Esophagus muscularis mucosa (tissue), 4 donors: ENCODE measurements around the gene BICRA. TPM values are rescaled to one million over a fixed set of nuclear protein-coding genes. Genes with fewer than 3 reads are reported as not detected.

ENCODE experiments used
- DNase-seq: peaks from one replicate; pipeline ENCODE4 v3.0.0-alpha.2; 2017; ENCODE audit errors: extremely low spot score
- H3K27ac ChIP-seq, 4 donors: fragments of 200-600 bp; sonication (generic); replicated peaks in 1 of 4; 1 replicate in 3 of 4; 2 replicates in 1 of 4; pipeline ENCODE4 v1.5.1; 2016 to 2019; ENCODE audit warnings: mild to moderate bottlenecking in 1 of 4
- H3K27me3 ChIP-seq, 4 donors: fragments of 200-600 bp; sonication (generic); one replicate each; pipeline versions ENCODE4 v1.5.1 to v1.6.0; 2016 to 2019
- H3K36me3 ChIP-seq, 4 donors: fragments of 200-600 bp; sonication (generic); one replicate each; pipeline ENCODE4 v1.5.1; 2016 to 2019
- H3K4me1 ChIP-seq, 4 donors: fragments of 200-600 bp; sonication (generic); one replicate each; pipeline ENCODE4 v1.5.1; 2016 to 2019
- H3K4me3 ChIP-seq, 4 donors: fragments of 200-600 bp; sonication (generic); 1 replicate in 2 of 4; 2 replicates in 2 of 4; pipeline ENCODE4 v1.5.1; 2016 to 2019; ENCODE audit warnings: mild to moderate bottlenecking in 4 of 4, moderate library complexity in 1 of 4
- H3K9me3 ChIP-seq, 4 donors: fragments of 200-600 bp; sonication (generic); 1 replicate in 3 of 4; 2 replicates in 1 of 4; pipeline ENCODE4 v1.5.1; 2016 to 2019
- EP300 ChIP-seq: sonication (generic); formaldehyde crosslinking; IDR thresholded peaks from one replicate; pipeline ENCODE4 v1.6.1; 2017; ENCODE audit warnings: antibody characterized with exemption
- POLR2A ChIP-seq: fragments of 450-650 bp; IDR thresholded peaks from one replicate; pipeline ENCODE4 v1.6.1; 2017; ENCODE audit warnings: antibody characterized with exemption, moderate library complexity, mild to moderate bottlenecking, low read depth
- POLR2AphosphoS5 ChIP-seq, 2 donors: sonication (generic); formaldehyde crosslinking; IDR thresholded peaks; one replicate each; pipeline ENCODE4 v1.6.1; 2017; ENCODE audit warnings: antibody characterized with exemption in 2 of 2
- WGBS: methylation state at CpG from one replicate; pipeline ENCODE4 v1.1.5; 2018; 5-methylcytosine and 5-hydroxymethylcytosine counted together
- intact Hi-C: fragments of 100-400 bp; cut with DNase I; formaldehyde crosslinking; loops from one replicate; pipeline ENCODE4 v1.15.1; 2023
- total RNA-seq, 4 donors: library from RNA; depleted of rRNA; stranded (reverse); fragments of >200 nt; gene quantifications; one replicate each; pipeline versions ENCODE4 v1.1.0 to v1.2.1, GENCODE V29; 2016
- TF ChIP-seq, protein P1 (sequence below), 3 experiments: fragments of 200-600 bp in 2 of 3; fragments of 450-650 bp in 1 of 3; sonication (generic) in 2 of 3; IDR thresholded peaks; one replicate each; pipeline ENCODE4 v1.5.1; 2017 to 2019; ENCODE audit warnings: antibody characterized with exemption in 3 of 3, mild to moderate bottlenecking in 2 of 3, moderate library complexity in 1 of 3

BICRA gene
- total RNA-seq, 4 donors from 2014 or later: 10.9 to 15.0 (median 13.8) TPM

DNA sequence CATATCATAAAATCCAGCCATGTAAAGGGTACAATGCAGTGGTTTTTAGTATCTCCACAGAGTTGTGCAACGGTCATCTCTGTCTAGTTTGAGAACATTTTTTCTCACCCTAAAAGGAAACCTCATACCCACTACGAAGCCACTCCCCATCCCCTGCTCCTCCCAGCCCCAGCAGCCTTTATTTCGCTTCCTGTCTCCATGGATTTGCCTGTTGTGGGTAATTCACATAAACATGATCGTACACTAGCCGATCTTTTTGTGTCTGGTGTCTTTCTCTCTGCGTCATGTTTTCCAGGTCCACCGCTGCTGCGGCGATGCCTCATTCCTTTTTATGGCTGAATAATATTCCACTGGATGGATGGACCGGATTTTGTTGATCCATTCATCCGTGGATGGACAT lies 28.6 kb downstream of the BICRA start:
- DNase-seq: no peak

DNA sequence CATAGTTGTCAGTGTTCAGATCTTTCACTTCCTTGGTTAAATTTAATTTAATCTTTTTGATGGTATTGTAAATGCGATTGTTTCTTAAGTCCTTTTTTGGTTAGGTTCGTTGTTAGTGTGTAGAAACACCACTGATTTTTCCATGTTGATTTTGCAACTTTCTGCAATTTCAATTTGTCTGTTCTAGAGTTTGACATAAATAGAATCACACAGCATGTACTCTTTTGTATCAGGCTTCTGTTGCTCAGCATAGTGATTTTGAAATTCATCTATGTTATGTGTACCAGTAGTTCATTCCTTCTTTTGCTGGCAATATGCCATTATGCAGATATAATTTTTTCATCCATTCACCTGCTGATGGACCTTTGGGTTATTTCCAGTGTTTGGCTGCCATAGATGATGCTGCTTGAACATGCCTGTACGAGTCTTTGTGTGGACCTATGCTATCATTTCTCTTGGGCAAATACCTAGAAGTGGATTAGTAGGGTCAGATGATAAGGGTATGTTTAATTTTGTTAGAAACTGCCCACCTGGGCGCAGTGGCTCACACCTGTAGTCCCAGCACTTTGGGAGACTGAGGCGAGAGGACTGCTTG lies 33.1 kb downstream of the BICRA start:
- intact Hi-C loops: no loop called here
- H3K27ac ChIP-seq: no peak overlapping the region
- WGBS: 85% methylated on average over 5 of the region's 5 CpGs
- no peaks in the 10 kb centered on the region for H3K27me3 ChIP-seq
- no peak overlapping the region for H3K4me3 ChIP-seq
- peaks cover 19 to 63% (median 60%) of the 10 kb centered on the region in 4 donors for H3K4me1 ChIP-seq
- TF ChIP-seq, protein P1, sequence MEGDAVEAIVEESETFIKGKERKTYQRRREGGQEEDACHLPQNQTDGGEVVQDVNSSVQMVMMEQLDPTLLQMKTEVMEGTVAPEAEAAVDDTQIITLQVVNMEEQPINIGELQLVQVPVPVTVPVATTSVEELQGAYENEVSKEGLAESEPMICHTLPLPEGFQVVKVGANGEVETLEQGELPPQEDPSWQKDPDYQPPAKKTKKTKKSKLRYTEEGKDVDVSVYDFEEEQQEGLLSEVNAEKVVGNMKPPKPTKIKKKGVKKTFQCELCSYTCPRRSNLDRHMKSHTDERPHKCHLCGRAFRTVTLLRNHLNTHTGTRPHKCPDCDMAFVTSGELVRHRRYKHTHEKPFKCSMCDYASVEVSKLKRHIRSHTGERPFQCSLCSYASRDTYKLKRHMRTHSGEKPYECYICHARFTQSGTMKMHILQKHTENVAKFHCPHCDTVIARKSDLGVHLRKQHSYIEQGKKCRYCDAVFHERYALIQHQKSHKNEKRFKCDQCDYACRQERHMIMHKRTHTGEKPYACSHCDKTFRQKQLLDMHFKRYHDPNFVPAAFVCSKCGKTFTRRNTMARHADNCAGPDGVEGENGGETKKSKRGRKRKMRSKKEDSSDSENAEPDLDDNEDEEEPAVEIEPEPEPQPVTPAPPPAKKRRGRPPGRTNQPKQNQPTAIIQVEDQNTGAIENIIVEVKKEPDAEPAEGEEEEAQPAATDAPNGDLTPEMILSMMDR (IDR thresholded peaks at IDR 0.05): no peak
- TF ChIP-seq EP300 (no peak), POLR2AphosphoS5 (IDR thresholded peaks at IDR 0.05) (no peak), POLR2A (no peak)
- no peaks in the 10 kb centered on the region for H3K9me3 ChIP-seq
- no peak for DNase-seq
- peaks cover 0 to 9% (median 1%) of the 10 kb centered on the region in 4 donors for H3K36me3 ChIP-seq

More for the DNA sequence above, 28.6 kb downstream of the BICRA start:
- no peaks in the 10 kb centered on the region for H3K36me3 ChIP-seq
- peak overlapping the region; percentile 62 to 76 (median 70) for H3K27ac ChIP-seq
- no peak overlapping the region for H3K4me3 ChIP-seq
- no peaks in the 10 kb centered on the region for H3K9me3 ChIP-seq
- peaks cover 26 to 50% (median 45%) of the 10 kb centered on the region in 4 donors for H3K4me1 ChIP-seq
- WGBS: 89% methylated on average over 10 of the region's 11 CpGs
- intact Hi-C loops: no loop called here
- TF ChIP-seq EP300: no peak
- TF ChIP-seq, protein P1 (IDR thresholded peaks at IDR 0.05): no peak
- no peak for TF ChIP-seq POLR2AphosphoS5 (IDR thresholded peaks at IDR 0.05)
- TF ChIP-seq POLR2A: no peak
- no peaks in the 10 kb centered on the region for H3K27me3 ChIP-seq

DNA sequence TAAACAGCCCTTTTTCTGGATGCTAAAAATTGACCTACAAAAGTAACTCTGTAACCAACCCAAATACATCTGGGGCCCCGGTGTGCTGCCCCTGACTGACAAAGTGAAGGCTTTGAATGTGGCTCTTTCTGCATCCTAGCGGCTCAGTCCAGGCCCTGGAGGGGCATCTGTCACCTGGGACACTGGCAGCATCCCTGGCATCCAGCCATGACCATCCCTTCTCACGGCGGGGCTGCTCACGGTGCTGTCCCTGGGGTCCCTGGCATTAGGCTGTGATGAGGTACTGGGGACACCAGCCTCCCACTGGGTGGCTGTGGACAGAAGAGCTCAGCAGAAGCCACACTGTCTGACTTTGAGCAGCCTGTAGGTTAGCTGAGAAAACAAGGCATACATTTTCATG lies 34.3 kb downstream of the BICRA start:
- peaks cover 12 to 58% (median 53%) of the 10 kb centered on the region in 4 donors for H3K4me1 ChIP-seq
- WGBS: 81% methylated on average over 3 of the region's 5 CpGs
- no peak overlapping the region for H3K4me3 ChIP-seq
- DNase-seq: no peak
- TF ChIP-seq POLR2AphosphoS5 (IDR thresholded peaks at IDR 0.05) (no peak), POLR2A (no peak), EP300 (no peak)
- TF ChIP-seq, protein P1 (IDR thresholded peaks at IDR 0.05): no peak
- H3K36me3 ChIP-seq: peaks cover 0 to 9% (median 1%) of the 10 kb centered on the region in 4 donors
- H3K27me3 ChIP-seq: no peaks in the 10 kb centered on the region
- H3K27ac ChIP-seq: no peak overlapping the region
- intact Hi-C loops: no loop called here
- no peaks in the 10 kb centered on the region for H3K9me3 ChIP-seq

DNA sequence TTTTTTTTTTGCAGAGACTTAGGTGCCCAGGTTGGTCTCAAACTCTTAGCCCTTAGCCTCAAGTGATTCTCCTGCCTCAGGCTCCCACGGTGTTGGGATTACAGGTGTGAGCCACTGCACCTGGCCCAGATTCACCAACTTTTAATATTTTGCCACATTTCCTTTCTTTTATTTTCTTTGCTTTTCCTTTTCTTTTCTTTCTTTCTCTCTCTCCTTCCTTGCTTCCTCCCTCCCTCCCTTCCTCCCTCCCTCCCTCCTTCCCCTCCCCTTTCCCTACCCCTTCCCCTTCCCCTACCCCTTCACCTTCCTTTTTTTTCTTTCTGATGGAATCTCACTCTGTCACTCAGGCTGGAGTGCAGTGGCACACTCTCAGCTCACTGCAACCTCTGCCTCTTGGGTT lies 35.3 kb downstream of the BICRA start:
- Histone ChIP-seq H3K9me3 (no peaks in the 10 kb centered on the region), H3K27me3 (no peaks in the 10 kb centered on the region), H3K4me3 (no peak overlapping the region), H3K4me1 (peaks cover 11 to 56% (median 48%) of the 10 kb centered on the region in 4 donors), H3K27ac (peak overlapping the region in 2 of 4 donors; percentile 67 to 70), H3K36me3 (peaks cover 0 to 9% (median 1%) of the 10 kb centered on the region in 4 donors)
- TF ChIP-seq POLR2A (no peak), POLR2AphosphoS5 (IDR thresholded peaks at IDR 0.05) (no peak), EP300 (no peak)
- TF ChIP-seq, protein P1 (IDR thresholded peaks at IDR 0.05): no peak
- 92% methylated on average over 1 of the region's 1 CpG for WGBS
- intact Hi-C loops: no loop called here
- DNase-seq: no peak
